GM12874 (cell line): ENCODE data around the gene KIF23.

Source experiments
- TF ChIP-seq, protein P1 (sequence below): IDR thresholded peaks from 2 replicates; pipeline ENCODE4 v1.5.1; 2011; ENCODE audit warnings: low read depth, mild to moderate bottlenecking, control low read depth, low read length, moderate library complexity; ENCODE audit not compliant: insufficient read depth

Gene KIF23

DNA sequence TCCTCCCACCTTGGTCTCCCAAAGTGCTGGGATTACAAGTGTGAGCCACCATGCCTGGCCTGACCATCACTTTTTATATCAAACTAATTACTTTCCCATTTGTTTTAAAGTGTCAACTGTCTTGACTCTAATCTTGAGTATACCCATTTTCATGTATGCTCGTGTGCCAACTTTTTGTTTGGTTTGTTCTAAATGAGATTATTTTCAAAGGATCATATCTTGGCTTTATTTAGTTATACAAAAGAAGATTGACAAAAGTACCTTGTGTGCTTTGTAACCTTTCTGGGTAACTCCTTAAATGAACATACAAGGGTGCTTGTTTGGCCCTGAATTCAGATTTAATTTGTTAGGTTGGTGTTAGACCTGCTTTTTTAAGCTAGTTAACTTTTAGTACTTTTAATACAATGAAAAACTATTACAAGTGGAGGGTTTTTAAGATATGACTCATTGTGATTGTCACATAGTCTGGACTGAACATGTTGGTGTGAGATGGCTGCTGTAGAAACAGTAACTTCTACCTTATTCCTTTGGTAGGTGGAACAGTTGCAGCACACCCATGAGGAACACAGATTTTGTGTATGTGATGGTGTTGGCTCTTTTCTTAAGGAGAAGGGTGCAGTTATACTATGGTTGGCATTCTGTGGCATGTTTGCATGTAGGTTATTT is 10.7 kb downstream of the KIF23 start:
- TF ChIP-seq, protein P1, sequence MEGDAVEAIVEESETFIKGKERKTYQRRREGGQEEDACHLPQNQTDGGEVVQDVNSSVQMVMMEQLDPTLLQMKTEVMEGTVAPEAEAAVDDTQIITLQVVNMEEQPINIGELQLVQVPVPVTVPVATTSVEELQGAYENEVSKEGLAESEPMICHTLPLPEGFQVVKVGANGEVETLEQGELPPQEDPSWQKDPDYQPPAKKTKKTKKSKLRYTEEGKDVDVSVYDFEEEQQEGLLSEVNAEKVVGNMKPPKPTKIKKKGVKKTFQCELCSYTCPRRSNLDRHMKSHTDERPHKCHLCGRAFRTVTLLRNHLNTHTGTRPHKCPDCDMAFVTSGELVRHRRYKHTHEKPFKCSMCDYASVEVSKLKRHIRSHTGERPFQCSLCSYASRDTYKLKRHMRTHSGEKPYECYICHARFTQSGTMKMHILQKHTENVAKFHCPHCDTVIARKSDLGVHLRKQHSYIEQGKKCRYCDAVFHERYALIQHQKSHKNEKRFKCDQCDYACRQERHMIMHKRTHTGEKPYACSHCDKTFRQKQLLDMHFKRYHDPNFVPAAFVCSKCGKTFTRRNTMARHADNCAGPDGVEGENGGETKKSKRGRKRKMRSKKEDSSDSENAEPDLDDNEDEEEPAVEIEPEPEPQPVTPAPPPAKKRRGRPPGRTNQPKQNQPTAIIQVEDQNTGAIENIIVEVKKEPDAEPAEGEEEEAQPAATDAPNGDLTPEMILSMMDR = no peak

GRCh38 chr15:69433831-69434230 is 19.7 kb downstream of the KIF23 start:
- TF ChIP-seq, protein P1 = no peak

DNA sequence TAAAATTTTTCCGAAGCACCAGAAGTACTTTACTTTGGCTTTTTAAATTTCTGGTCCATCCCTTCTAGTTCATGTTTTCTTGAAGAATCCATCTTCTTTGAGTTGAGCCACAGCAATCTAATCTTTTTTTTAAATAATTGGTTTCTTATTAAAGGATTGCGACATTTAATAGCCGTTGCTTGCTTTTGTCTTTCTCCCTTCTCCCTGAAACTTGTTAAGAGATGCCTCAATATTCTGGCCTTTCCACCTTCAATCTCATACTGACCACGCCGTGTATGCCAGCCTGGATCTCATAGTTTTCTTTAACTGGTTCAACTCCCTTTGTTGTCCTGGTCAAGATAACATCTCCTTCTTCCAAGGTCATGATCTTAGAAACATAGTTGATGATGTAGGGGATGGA is 20.1 kb downstream of the KIF23 start:
- TF ChIP-seq, protein P1 = no peak

GRCh38 chr15:69434679-69435078 is 20.5 kb downstream of the KIF23 start:
- TF ChIP-seq, protein P1 = no peak

GRCh38 chr15:69435985-69436384 is 21.8 kb downstream of the KIF23 start:
- TF ChIP-seq, protein P1 = no peak

DNA sequence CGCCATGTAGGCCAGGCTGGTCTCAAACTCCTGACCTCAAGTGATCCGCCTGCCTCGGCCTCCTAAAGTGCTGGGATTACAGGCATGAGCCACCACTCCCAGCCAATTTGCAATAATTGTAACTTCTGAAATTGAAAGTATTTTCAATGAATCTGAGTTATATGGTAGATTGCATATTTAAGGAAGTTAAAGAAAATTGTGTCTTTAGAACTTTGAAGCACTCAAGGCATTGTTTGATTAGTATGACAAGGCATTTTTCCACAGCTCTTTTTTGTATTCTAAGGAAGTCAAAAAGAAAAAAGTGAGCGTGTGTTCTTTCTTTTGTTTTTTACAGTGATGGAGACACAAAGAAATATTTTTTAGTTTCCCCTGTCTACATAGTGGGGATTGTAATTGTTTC is 22.8 kb downstream of the KIF23 start:
- TF ChIP-seq, protein P1 = no peak

GRCh38 chr15:69439623-69440022 is 25.5 kb downstream of the KIF23 start:
- TF ChIP-seq, protein P1 = no peak
